Anterior cingulate cortex (tissue), 58 donors: ENCODE results near the gene TMEM256.

Experiments used
- DNase-seq, 58 donors: peaks; one replicate each; lab custom pipeline; 2025; lab: John Stamatoyannopoulos, UW

Gene TMEM256

DNA sequence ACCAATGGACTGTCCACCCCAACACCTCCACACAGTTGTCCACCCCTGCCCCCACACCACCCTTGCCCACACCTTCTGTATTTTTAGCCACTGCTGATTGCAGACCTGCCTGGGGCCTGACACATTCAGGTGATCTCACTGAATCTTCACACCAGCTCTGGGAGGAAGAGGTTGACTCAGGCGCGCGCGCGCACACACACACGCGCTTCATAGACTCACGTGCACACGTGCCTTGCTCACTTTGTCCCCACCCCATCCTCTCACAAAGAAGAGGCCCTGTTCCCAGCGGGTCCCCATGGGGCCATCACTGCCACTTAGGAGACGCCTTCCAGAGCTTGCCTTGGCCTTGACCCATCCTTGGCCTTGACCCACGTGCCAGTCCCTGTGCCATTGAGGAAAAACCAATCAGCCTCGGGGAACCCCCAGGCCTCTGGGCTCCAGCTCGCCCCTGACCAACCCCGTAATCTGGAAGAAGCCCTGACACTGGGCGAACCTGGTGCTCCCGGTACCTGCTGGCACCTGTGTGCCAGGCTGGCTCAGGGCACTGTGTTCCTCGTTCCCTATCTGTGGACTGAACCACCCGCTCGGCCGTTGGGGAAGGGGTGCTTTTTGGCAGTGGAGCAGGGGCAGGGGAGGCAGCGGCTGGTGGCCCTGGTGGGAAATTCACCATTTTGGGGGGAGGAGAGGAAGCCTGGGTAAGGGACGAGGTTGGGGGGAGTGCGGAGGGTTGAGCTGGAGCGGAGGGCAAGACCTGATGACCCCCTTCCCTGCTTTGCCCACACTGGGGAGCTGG lies 6.9 kb upstream of the TMEM256 start:
- DNase-seq = no peak

DNA sequence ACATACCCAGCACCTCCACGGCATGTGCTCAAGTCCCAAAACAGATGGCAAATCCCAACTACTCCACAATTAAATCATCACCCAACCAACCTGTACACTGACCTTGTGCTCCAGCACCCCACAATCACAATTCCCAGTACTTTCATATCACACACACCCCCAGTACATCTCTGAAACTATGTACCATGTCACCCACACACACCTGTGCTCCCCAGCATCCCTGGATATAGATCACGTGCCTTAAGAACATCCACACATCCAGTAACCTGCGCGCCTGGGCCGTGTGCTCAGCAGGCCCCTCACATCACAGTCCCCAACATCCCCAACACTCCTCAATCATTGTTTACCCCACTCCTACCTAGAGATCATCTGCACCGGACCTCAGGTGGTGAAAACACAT lies 5.8 kb upstream of the TMEM256 start:
- DNase-seq = no peak

DNA sequence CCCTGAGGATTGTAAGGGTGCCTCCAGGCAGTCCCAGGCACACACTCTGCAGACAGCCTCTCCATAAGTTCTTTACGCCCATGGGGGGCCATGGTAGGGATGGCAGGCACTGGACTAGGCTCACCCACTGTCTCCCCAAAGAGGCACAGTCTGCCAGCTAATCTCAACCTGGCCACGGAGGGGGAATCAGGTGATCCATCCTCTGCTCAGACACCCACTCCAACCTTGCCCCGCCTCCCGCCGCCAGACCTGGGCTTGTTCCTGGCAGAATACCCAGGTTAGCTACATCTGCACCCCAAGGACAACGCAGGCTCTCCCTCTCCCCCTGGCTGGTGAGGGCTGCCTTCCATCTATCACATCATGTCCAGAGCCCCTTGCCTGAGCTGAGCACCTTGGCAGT lies 5.0 kb upstream of the TMEM256 start:
- DNase-seq = no peak

DNA sequence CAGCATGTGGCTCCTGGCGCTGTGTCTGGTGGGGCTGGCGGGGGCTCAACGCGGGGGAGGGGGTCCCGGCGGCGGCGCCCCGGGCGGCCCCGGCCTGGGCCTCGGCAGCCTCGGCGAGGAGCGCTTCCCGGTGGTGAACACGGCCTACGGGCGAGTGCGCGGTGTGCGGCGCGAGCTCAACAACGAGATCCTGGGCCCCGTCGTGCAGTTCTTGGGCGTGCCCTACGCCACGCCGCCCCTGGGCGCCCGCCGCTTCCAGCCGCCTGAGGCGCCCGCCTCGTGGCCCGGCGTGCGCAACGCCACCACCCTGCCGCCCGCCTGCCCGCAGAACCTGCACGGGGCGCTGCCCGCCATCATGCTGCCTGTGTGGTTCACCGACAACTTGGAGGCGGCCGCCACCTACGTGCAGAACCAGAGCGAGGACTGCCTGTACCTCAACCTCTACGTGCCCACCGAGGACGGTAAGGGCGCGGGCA lies 4.4 kb upstream of the TMEM256 start:
- no peak for DNase-seq

DNA sequence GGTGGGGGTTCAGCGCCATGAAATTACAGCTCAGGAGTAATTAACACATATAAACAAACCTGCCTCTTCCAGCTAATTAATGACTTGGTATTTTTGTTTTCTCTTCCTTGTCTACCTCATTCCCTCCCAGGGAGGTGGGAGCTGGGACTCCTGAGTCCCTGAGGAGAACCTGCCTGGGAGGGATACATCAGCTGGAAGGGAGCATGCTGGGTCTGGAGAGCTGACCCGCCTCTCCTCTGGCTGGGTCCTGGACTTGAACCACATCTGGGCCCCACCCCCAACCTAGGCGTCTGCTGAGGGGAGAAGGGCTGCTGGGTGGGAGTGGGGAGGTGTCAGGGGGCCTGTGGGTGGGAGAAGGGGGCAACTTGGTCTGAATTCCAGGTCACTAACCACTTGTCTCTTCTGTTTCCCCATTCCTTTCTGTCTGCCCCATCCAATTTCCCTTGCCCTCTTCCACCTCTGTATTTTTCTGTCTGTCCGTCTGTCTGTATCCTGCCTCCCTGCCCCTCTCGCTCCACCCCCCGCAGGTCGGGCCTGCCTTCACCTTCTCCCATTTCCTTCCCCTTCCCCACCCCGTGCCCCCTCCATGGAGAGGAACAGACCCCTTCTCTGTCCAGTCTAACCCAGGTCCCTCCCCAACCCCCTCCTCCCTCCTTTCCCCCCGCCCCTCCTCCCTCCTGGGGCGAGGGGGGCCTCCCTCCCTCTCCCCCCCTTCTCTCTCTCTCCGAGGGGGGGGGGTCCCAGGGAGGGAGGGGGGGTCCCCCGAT lies 3.8 kb upstream of the TMEM256 start, which contains the start of gene NLGN2:
Gene NLGN2 (plus strand): TSS at position 361 of the 767 bp plus-strand sequence. CDS start 411 bp downstream, outside the sequence.
- no peak for DNase-seq

DNA sequence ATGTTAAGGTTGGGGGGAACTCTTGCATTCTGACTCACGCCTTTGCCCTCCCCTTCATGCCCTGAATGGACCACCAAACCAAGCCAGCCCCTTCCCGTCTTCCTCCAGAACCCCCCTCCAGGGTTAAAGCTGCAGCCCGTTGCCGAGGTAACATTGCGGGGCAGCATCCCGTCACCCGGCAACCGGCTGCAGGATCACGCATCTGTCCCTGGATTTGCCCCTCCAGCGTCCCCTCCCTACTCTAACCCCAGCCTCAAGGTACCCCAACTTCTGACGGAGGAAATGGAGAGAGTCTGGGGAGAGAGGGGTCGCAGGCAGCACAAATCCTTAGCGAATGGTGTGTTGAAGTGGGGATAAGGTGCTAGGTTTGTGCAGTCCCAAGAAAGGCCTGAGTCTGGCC lies 3.2 kb upstream of the TMEM256 start:
- no peak for DNase-seq

DNA sequence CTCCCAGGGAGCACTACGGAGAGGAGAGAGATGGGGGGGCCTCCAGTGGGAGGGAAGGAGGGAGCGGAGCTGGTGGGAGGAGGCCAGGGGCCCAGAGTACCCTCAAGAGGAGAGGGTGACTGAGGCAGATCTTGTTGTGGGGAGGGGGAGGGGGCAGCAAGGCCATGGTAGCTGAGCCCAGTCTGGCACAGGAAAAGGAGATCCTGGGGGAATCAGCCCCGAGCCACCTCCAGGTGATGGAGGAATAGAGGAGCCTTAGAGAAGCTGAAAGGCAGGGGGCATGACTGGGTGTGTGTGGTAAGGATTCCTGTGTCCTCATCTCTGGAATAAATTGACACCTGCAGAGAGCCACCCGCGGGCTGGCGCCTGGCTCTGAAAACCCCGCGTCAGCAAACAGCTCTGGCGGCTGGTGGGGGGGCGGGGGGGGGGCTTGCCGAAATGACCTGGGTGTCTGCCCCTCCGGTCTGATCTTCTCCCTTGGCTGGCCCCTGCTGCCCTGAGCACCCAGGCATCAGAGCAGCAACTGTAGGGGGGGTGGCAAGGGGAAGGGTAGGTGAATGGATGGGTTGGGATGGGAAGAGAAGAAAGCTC lies 2.4 kb upstream of the TMEM256 start:
- peak in 2 of 58 donors; percentile 7 to 21 for DNase-seq

DNA sequence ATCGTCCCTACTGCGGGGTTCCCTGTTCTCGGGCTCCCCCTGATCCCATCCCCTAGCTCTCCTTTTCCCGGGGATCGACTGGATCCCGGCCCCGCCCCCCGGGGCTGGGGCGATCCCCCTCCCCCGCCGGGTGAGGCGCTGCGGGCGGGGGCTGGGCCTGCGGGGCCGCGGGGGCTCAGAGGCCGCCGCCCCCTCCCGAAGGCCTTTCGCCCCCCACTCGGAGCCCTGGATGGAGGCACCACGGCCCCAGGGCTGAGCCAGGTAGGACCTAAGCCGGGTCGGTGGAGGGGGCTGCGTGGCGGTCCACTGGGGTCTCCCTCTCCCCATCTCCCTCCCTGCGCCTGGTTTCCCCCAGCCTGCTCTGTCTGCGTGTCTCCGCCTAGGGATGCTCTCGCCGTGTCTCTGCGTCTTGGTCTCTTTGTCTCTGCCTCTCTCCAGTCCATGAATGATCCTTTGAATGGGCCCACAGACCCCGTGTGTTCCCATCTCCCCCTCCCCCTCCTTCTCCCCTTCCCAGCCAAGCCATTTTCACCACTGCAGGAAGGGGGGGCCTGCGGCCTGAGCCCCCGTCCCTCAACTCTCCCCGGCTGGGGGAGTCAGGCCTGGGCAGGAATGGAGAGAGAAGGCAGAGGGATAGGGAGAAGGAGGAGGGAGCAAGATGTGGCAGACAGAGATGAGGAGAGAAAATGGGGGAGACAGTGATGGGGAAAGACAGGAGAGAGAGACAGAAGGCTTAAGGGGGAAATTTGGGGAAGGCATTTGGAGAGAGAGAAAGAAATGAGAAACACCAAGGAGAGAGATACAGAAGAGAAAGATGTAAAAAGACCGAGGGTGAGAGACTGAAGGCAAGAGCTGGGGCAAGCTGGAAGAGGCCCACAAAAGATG lies 1.7 kb upstream of the TMEM256 start:
- DNase-seq = peak in 21 of 58 donors; percentile 9 to 60 (median 40)

DNA sequence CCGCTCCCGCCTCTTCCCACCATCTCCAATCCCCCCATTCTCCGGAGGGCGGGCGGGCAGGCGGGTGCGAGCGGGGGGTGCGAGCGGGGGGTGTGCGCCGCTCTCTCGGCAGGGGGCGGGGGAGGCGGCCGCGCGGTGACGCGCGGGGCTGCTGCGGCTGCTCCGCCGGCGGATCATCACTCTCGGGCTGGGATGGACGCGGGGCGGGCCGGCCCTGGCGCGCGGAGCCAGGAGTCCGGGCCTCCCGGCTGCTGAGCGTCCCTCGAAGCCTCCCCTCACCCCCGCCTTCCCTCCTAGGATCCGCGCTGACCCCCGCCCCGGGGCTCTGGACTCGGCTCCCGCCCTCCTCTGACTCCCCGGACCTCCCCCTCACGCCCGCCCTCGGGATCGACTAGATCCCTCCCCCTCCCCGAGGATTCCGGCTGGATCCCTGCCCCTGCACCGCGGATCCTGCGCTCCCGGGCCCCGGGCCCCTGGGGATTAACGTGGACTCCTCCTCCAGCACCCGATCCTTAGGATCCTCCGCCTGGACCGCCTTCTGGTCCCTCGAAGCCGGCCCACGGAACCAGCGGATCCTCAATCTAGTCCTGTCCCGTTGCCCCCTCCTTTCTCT lies 946 bp upstream of the TMEM256 start:
- peak in 26 of 58 donors; percentile 47 to 94 (median 82) for DNase-seq

DNA sequence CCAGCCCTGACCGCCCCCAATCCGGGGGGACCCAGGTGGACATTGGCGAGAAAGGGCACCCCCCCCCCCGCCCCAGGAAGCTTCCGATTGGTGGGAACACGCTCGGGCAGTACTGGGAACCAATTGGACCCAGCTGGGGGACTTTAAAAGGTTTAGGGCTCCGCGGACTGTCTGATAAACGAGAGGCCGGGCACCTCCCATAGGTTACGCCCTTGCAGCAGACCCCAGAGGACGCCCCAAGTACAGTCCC lies 245 bp downstream of the TMEM256 start:
- DNase-seq = peak in 2 of 58 donors; percentile 77 to 88

DNA sequence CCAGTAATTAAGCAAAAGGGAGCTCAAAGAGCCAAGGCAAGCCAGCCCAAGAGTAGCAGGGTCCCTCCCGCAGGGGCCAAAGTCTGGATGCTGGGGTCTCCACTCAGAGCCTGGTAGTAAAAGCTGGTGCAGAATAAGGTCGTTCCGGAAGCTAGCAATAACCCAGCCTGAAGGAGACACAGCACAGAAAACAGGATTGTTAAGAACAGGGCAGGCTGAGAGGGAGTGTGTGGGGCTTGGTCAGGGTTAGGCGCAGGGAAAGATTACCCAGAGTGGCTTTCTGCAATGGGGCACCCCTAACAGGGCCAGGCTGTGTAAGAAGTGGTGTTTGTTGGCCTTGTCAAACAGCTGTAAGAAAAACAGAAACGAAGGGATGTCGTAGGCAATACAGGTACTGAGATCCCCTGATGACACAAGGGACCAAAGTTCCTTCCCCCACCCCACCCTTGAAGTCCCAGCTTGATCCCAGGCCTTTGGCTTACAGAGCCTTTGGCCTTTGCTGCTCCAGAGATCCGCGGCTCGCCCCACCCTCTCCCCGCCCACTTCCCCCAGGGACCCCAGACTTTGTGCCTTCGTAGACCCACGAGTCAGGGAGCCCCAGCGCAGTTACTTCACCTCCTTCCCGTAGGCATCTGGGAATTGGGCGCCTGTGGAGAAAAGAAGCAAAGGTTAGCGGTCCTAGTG lies 712 bp downstream of the TMEM256 start:
- DNase-seq = peak in 3 of 58 donors; percentile 51 to 62 (median 54)

DNA sequence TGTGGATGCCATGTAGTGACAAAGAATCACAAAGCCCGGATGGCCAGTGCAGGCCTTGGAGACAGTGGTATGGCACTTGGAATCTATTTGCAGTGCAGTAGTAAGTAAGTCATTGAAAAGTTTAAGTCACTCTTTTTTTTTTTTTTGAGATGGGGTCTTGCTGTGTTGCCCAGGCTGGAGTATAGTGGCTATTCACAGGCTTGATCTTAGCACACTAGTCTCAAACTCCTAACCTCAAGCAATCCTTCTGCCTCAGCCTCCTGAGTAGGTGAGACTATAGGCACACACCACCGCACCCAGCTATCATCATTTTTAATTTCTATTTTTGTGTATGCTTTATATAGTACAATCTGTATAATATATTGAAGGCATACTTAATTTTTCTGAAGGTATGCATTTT lies 5.3 kb downstream of the TMEM256 start:
- DNase-seq = no peak

DNA sequence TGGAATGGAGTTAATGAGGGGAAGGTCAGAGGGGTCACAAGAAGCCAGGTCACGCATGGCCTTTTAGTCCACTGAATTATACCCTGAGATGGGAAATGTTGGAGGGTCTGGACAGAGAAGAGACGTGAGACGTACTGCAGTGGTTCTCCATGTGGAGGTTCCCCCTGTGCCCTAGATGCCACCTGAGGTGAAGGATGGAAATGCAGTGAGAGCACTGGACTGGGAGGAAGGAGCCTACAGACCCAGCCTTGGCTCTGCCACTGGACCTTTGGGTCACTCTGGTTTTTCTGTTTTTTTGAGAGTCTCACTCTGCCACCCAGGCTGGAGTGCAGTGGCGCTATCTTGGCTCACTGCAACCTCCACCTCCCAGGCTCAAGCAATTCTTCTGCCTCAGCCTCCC lies 7.8 kb downstream of the TMEM256 start:
- DNase-seq = no peak

DNA sequence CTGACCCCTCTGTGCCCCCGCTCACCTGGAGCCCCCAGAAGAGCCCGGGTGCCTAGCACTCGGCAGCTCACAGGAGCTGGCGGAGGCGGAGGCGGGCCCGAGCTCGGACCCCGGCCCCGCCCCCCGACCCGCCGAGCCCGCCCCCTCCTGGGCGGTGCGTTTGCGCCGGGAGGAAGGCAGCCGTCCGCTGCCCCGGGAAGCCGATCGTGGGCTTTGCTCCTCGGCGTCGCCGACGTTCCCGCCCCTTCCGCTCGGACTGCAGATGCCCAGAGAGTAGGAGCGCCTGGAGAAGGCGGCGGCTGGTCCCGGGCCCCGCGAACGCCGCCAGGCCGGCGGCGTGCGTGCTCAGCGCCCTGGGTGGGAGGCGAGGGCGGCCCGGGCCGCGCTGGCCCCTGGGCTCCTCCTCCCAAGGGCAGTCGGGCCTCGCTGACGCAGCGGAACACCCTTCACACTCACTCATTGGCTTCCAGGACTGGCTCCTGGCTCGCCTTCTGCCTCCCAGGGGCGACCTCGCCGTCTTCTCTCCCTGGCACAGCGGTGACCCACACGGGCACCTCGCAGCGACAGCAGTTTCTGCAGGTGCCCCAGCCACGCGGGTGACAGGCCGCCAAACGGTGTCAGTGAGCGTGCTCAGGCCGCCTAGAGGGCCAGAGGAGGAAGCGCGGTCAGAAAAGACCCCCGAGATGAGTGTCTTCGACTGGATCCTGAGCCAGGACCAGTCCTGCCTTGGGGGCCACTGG lies 9.3 kb downstream of the TMEM256 start, which contains the start of gene PLSCR3:
Gene PLSCR3 (minus strand): TSS at position 74 of the 740 bp plus-strand sequence. CDS start 415 bp downstream, outside the sequence.
- DNase-seq = peak; percentile 36 to 89 (median 76)

DNA sequence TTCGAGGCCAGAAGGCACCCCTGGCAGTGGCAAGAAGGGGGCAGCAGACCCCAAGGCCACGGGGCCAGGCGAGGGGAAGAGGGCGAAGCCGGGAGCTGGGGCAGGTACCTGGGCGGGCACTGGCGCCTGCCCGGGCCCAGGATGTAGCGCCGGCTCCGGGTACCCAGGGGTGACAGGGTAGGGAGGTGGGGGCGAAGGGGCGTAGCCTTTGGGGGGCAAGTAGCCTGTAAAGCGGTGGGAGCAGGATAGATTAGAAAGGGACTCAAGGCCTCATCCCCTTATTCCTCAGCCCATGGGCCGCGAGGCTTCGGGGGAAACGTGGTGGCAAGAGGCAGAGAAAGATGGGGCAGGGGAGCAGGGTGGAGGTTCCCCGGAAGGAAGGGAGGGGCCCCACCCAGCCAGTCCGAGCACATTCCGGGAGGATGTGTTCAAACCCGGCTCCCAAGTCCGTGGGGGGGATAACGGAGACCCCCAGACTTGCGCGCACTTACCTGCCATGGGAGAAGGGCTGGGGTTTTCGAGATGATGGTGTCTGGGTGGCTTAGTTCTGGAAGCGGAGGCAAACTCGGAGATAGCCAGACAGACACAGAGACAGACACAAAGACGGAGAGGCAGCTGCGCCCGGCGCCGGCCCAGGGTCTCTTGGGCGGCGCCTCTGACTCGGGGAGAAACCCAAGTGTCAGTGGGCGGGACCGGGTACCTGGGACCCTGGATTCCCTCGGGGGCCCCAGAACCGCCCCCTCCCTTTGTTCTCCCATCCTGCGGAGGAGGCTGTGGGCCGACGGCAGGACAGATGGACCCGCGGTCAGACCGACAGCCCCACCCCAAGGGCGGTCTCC lies 10.1 kb downstream of the TMEM256 start:
- peak in 2 of 58 donors; percentile 27 to 56 for DNase-seq

DNA sequence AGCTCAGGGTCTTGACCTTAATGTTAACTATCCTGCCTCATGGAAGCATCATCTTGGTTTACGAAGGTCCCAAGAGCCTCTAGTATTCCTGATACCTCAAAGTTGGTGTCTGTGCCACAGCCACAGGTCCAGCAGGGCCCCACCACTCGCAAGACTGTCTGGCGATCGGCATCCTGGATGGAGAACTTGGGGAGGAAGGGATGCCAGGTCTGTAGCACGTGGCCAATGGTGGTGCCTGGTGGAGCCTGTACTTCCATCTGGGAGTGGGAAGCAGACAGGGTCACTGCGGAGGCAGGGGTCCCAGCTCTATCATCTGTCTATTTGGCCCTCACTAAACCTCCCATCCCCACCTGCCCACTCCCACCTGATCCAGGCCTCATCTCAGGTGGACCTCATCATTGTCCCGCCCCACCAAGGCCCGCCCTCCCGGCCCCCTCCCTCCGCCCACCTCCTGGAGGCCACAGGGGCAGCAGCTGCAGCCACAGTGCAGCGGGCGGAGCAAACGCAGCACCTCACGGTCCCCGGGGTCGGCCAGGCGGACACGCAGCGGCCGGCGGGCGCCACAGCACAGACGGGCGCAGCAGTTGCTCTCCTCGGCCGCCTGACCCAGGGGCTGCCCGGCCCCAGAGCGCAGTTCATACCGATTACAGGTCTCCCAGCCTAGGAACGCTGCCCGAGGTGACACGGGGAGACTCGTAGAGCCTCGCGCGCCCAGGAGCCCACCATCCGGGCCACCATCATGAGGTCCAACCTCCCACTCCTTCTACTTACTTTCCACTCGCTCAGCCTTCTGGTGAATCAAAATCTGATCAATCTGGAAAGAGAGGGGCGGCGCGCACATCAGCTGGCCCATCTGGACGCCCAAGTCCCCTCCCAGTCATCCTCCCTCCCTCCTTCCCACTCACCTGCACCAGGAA lies 10.9 kb downstream of the TMEM256 start:
- DNase-seq = no peak
